Keratinocyte (primary cell): ENCODE results near the gene METAP1D. TPM values are rescaled to one million over a fixed set of nuclear protein-coding genes. Genes with fewer than 3 reads are reported as not detected.

ENCODE experiments used
- DNase-seq: peaks from one replicate; pipeline ENCODE4 v3.0.0-alpha.2; 2011; ENCODE audit warnings: low read depth, missing footprints, low spot score
- FAIRE-seq: peaks from 2 replicates; lab custom pipeline; 2011; peaks lifted over from hg19 to GRCh38; lab: Jason Lieb, UNC
- H2AFZ ChIP-seq: 2 replicates; pipeline ENCODE4 v1.6.0; 2012; ENCODE audit warnings: low read length, control low read depth, inconsistent platforms; ENCODE audit not compliant: control insufficient read depth
- H3K27ac ChIP-seq: 2 replicates; pipeline ENCODE4 v1.5.1; 2011; ENCODE audit warnings: low read length; ENCODE audit not compliant: control insufficient read depth, insufficient read depth
- H3K27me3 ChIP-seq: 3 replicates; pipeline ENCODE4 v1.6.0; 2011; ENCODE audit warnings: low read length; ENCODE audit not compliant: control insufficient read depth, insufficient read depth; ENCODE audit errors: extremely low read depth
- H3K36me3 ChIP-seq, 2 experiments: 2 replicates in 1 of 2; 3 replicates in 1 of 2; pipeline ENCODE4 v1.5.1; 2011; ENCODE audit warnings: low read length in 2 of 2, mild to moderate bottlenecking in 1 of 2; ENCODE audit not compliant: control insufficient read depth in 2 of 2, insufficient read depth in 2 of 2; ENCODE audit errors: extremely low read depth in 1 of 2
- H3K4me1 ChIP-seq: 3 replicates; pipeline ENCODE4 v1.5.1; 2011; ENCODE audit warnings: low read length; ENCODE audit not compliant: control insufficient read depth, insufficient read depth; ENCODE audit errors: extremely low read depth
- H3K4me2 ChIP-seq: 3 replicates; pipeline ENCODE4 v1.6.0; 2011; ENCODE audit warnings: low read depth, low read length; ENCODE audit not compliant: control insufficient read depth, insufficient read depth; ENCODE audit errors: extremely low read depth
- H3K4me3 ChIP-seq, 3 experiments: fragments of 200-600 bp in 1 of 3; sonication (generic) in 1 of 3; 2 replicates in 2 of 3; 3 replicates in 1 of 3; pipeline ENCODE4 v1.5.1; 2011 to 2016; ENCODE audit warnings: low read length in 3 of 3, mild to moderate bottlenecking in 3 of 3, control low read depth in 2 of 3, inconsistent platforms in 1 of 3, low read depth in 1 of 3, mixed read lengths in 1 of 3, mixed run types in 1 of 3, moderate library complexity in 1 of 3; ENCODE audit not compliant: control insufficient read depth in 2 of 3, insufficient read depth in 2 of 3; ENCODE audit errors: extremely low read depth in 1 of 3
- H3K79me2 ChIP-seq: 2 replicates; pipeline ENCODE4 v1.6.0; 2012; ENCODE audit warnings: low read length; ENCODE audit not compliant: control insufficient read depth, insufficient read depth
- H3K9ac ChIP-seq: 3 replicates; pipeline ENCODE4 v1.6.0; 2011; ENCODE audit warnings: low read length; ENCODE audit not compliant: control insufficient read depth, insufficient read depth; ENCODE audit errors: extremely low read depth
- H3K9me1 ChIP-seq: 3 replicates; pipeline ENCODE4 v1.6.0; 2011; ENCODE audit warnings: low read length; ENCODE audit not compliant: control insufficient read depth, insufficient read depth; ENCODE audit errors: extremely low read depth
- H3K9me3 ChIP-seq: 2 replicates; pipeline ENCODE4 v1.5.1; 2012; ENCODE audit warnings: low read depth, low read length; ENCODE audit not compliant: control insufficient read depth
- H4K20me1 ChIP-seq: 3 replicates; pipeline ENCODE4 v1.6.0; 2011; ENCODE audit warnings: low read length; ENCODE audit not compliant: control insufficient read depth, insufficient read depth; ENCODE audit errors: extremely low read depth
- CTCF ChIP-seq, 3 experiments: IDR thresholded peaks in 1 of 3; conservative IDR thresholded peaks in 1 of 3; optimal IDR thresholded peaks in 1 of 3; 2 replicates in 2 of 3; 3 replicates in 1 of 3; pipeline versions ENCODE3 to v1.5.1; 2011; ENCODE audit warnings: low read length in 3 of 3, mild to moderate bottlenecking in 3 of 3, moderate library complexity in 2 of 3, control low read depth in 1 of 3, inconsistent platforms in 1 of 3; ENCODE audit not compliant: insufficient read depth in 2 of 3; ENCODE audit errors: extremely low read depth in 1 of 3
- EZH2 ChIP-seq: IDR thresholded peaks from one replicate; pipeline ENCODE4 v1.6.1; 2012; ENCODE audit warnings: inconsistent platforms, mild to moderate bottlenecking, low read length, moderate library complexity
- dilution Hi-C: fragments of 300-500 bp; cut with MboI; formaldehyde crosslinking; loops from one replicate; pipeline ENCODE4 v1.7.0; 2020; ENCODE audit warnings: low sequenced_read_pairs; ENCODE audit not compliant: extremely low pct_ligation_motif_present
- polyA plus RNA-seq, 5 experiments: library from polyadenylated mRNA; depleted of rRNA in 3 of 5; stranded (reverse) in 3 of 5; stranded (forward) in 1 of 5; unstranded in 1 of 5; fragments of >200 nt; gene quantifications; 1 replicate in 1 of 5; 2 replicates in 3 of 5; 3 replicates in 1 of 5; pipeline versions ENCODE4 v1.2.1 to v1.2.3, GENCODE V29; 2011 to 2012; ENCODE audit warnings: missing spikeins in 2 of 5, low read depth in 1 of 5, low replicate concordance in 1 of 5

Gene METAP1D
- polyA plus RNA-seq, 1 donor (not counting 4 experiments of a cell fraction or from before 2014, with no cell fraction given) = 5.1 TPM

GRCh38 chr2:172009823-172010222, 10.1 kb downstream of the METAP1D start:
- dilution Hi-C loops = no loop called here
- no peak for DNase-seq
- H3K36me3 ChIP-seq = no peaks in the 10 kb centered on the region
- H3K79me2 ChIP-seq = no peaks in the 10 kb centered on the region
- H3K27ac ChIP-seq = no peak overlapping the region
- H3K4me1 ChIP-seq = peaks cover 15% of the 10 kb centered on the region
- no peaks in the 10 kb centered on the region for H4K20me1 ChIP-seq
- no peak overlapping the region for H2AFZ ChIP-seq
- no peaks in the 10 kb centered on the region for H3K9me3 ChIP-seq
- no peak overlapping the region for H3K9ac ChIP-seq
- no peak overlapping the region for H3K4me3 ChIP-seq
- H3K4me2 ChIP-seq = no peak overlapping the region
- no peaks in the 10 kb centered on the region for H3K9me1 ChIP-seq
- no peaks in the 10 kb centered on the region for H3K27me3 ChIP-seq
- TF ChIP-seq CTCF (optimal IDR thresholded peaks at IDR 0.05 in 1 of 3, IDR thresholded peaks at IDR 0.05 in 1 of 3, conservative IDR thresholded peaks at IDR 0.05 in 1 of 3; ENCODE audit: extremely low read depth in 1 of 3, insufficient read depth in 2 of 3, low read length in 3 of 3) = no peak
- no peak for TF ChIP-seq EZH2
- peak; percentile 5 for FAIRE-seq

- FAIRE-seq = no peak
These were observed 12.2 kb downstream of the METAP1D start for GRCh38 chr2:172011812-172012575.

More at GRCh38 chr2:172011812-172012575, 12.2 kb downstream of the METAP1D start:
- dilution Hi-C loops = no loop called here
- DNase-seq = no peak
- Histone ChIP-seq H3K27ac (no peak overlapping the region), H3K9me1 (no peaks in the 10 kb centered on the region), H3K27me3 (no peaks in the 10 kb centered on the region), H2AFZ (no peak overlapping the region), H3K4me2 (no peak overlapping the region), H3K9me3 (no peaks in the 10 kb centered on the region), H4K20me1 (no peaks in the 10 kb centered on the region), H3K4me3 (no peak overlapping the region), H3K79me2 (no peaks in the 10 kb centered on the region), H3K36me3 (no peaks in the 10 kb centered on the region), H3K9ac (no peak overlapping the region), H3K4me1 (peaks cover 15% of the 10 kb centered on the region)
- TF ChIP-seq EZH2 (no peak), CTCF (optimal IDR thresholded peaks at IDR 0.05 in 1 of 3, IDR thresholded peaks at IDR 0.05 in 1 of 3, conservative IDR thresholded peaks at IDR 0.05 in 1 of 3; ENCODE audit: extremely low read depth in 1 of 3, insufficient read depth in 2 of 3, low read length in 3 of 3) (no peak)
